Gastrocnemius medialis (tissue), 4 donors: ENCODE results near the gene SPNS2.

Experiments
- POLR2A ChIP-seq, 2 donors: fragments of 450-650 bp; IDR thresholded peaks; one replicate each; pipeline ENCODE4 v1.6.1; 2017; ENCODE audit warnings: antibody characterized with exemption in 2 of 2, mild to moderate bottlenecking in 2 of 2, moderate library complexity in 2 of 2
- TF ChIP-seq, protein P1 (sequence below), 5 experiments: fragments of 450-650 bp in 3 of 5; fragments of 200-600 bp in 2 of 5; sonication (generic) in 2 of 5; IDR thresholded peaks in 4 of 5; conservative IDR thresholded peaks in 1 of 5; 1 replicate in 4 of 5; 2 replicates in 1 of 5; pipeline ENCODE4 v1.5.1; 2016 to 2019; ENCODE audit warnings: antibody characterized with exemption in 5 of 5, mild to moderate bottlenecking in 3 of 5, moderate library complexity in 3 of 5

DNA sequence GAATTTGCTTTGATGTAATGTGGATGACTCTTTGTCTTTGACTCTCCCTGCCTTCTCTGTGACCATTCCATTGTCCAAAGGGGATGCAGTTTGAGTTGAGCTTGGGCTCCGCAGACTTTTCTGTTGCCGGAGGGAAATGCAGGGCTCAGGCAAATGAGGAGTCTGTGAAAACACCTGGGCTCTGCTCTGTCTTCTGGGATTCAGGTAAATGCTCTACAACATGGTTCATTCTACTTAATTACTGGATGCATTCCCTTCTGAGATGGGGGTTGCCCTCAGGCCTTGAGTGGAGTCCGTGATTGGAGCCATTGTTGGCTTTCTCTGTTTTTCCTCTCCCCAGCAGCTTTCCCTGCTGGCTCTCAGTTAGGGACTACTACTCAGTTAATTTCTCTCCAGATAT is 26.4 kb upstream of the SPNS2 start:
- TF ChIP-seq, protein P1, sequence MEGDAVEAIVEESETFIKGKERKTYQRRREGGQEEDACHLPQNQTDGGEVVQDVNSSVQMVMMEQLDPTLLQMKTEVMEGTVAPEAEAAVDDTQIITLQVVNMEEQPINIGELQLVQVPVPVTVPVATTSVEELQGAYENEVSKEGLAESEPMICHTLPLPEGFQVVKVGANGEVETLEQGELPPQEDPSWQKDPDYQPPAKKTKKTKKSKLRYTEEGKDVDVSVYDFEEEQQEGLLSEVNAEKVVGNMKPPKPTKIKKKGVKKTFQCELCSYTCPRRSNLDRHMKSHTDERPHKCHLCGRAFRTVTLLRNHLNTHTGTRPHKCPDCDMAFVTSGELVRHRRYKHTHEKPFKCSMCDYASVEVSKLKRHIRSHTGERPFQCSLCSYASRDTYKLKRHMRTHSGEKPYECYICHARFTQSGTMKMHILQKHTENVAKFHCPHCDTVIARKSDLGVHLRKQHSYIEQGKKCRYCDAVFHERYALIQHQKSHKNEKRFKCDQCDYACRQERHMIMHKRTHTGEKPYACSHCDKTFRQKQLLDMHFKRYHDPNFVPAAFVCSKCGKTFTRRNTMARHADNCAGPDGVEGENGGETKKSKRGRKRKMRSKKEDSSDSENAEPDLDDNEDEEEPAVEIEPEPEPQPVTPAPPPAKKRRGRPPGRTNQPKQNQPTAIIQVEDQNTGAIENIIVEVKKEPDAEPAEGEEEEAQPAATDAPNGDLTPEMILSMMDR (IDR thresholded peaks at IDR 0.05 in 4 of 5, conservative IDR thresholded peaks at IDR 0.05 in 1 of 5), result no peak
- TF ChIP-seq POLR2A (IDR thresholded peaks at IDR 0.05), result no peak
